Measurements from ENCODE around the gene NCKAP5.

The NCKAP5 gene

GRCh38 chr2:133574186-133574585 lies 5.9 kb upstream of the NCKAP5 start:
- no peak for DNase-seq (ENCODE audit: low read depth in 2 of 2)

- no peak for DNase-seq (ENCODE audit: low read depth in 2 of 2)
These were observed 5.4 kb upstream of the NCKAP5 start for GRCh38 chr2:133573491-133574162.

GRCh38 chr2:133571249-133571648 lies 3.0 kb upstream of the NCKAP5 start:
- DNase-seq (ENCODE audit: low read depth in 2 of 2): no peak

- DNase-seq (ENCODE audit: low read depth in 2 of 2): no peak
These were observed 2.3 kb upstream of the NCKAP5 start for GRCh38 chr2:133570542-133570941.

GRCh38 chr2:133569286-133569830 lies 1.1 kb upstream of the NCKAP5 start:
- DNase-seq (ENCODE audit: low read depth in 2 of 2): no peak

GRCh38 chr2:133568598-133568997 lies 335 bp upstream of the NCKAP5 start:
- no peak for DNase-seq (ENCODE audit: low read depth in 2 of 2)

- no peak for DNase-seq (ENCODE audit: low read depth in 2 of 2)
These were observed 5.7 kb downstream of the NCKAP5 start for GRCh38 chr2:133562558-133562957.

GRCh38 chr2:133561045-133561852 lies 7.0 kb downstream of the NCKAP5 start:
- no peak for DNase-seq (ENCODE audit: low read depth in 2 of 2)

GRCh38 chr2:133557614-133558013 lies 10.6 kb downstream of the NCKAP5 start:
- no peak for DNase-seq (ENCODE audit: low read depth in 2 of 2)

- DNase-seq (ENCODE audit: low read depth in 2 of 2): no peak
These were observed 14.3 kb downstream of the NCKAP5 start for GRCh38 chr2:133553838-133554408.

- DNase-seq (ENCODE audit: low read depth in 2 of 2): no peak
These were observed 15.0 kb downstream of the NCKAP5 start for GRCh38 chr2:133553251-133553650.

- DNase-seq (ENCODE audit: low read depth in 2 of 2): no peak
These were observed 15.4 kb downstream of the NCKAP5 start for GRCh38 chr2:133552821-133553220.

- no peak for DNase-seq (ENCODE audit: low read depth in 2 of 2)
These were observed 26.5 kb downstream of the NCKAP5 start for GRCh38 chr2:133541797-133542196.

- no peak for DNase-seq (ENCODE audit: low read depth in 2 of 2)
These were observed 26.9 kb downstream of the NCKAP5 start for GRCh38 chr2:133541376-133541775.

- DNase-seq (ENCODE audit: low read depth in 2 of 2): no peak
These were observed 35.3 kb downstream of the NCKAP5 start for GRCh38 chr2:133532919-133533318.

- no peak for DNase-seq (ENCODE audit: low read depth in 2 of 2)
These were observed 36.9 kb downstream of the NCKAP5 start for GRCh38 chr2:133531382-133531781.

GRCh38 chr2:133530645-133531044 lies 37.6 kb downstream of the NCKAP5 start:
- DNase-seq (ENCODE audit: low read depth in 2 of 2): no peak

GRCh38 chr2:133526530-133527300 lies 41.5 kb downstream of the NCKAP5 start:
- no peak for DNase-seq (ENCODE audit: low read depth in 2 of 2)

GRCh38 chr2:133525613-133526529 lies 42.4 kb downstream of the NCKAP5 start:
- DNase-seq (ENCODE audit: low read depth in 2 of 2): no peak

- no peak for DNase-seq (ENCODE audit: low read depth in 2 of 2)
These were observed 43.2 kb downstream of the NCKAP5 start for GRCh38 chr2:133525090-133525489.

- DNase-seq (ENCODE audit: low read depth in 2 of 2): no peak
These were observed 44.9 kb downstream of the NCKAP5 start for GRCh38 chr2:133523406-133523805.

Measured in stimulated activated CD4-positive, alpha-beta T cell treated with anti-CD3 and anti-CD28 coated beads, Interleukin-4, amount 100 ng/mL, for 48 hours (primary cell).